IMR-90 (cell line): ENCODE results near the gene ZNF579. TPM values are rescaled to one million over a fixed set of nuclear protein-coding genes. Genes with fewer than 3 reads are reported as not detected.

Experiments used
- ATAC-seq: fragments of 200-7000 bp; cut with Tn5 transposase; 2 replicates; pipeline ENCODE4 v1.9.1; 2020; ENCODE audit warnings: low read depth, mild to moderate bottlenecking, moderate library complexity
- BruUV-seq: library from RNA; stranded (reverse); fragments of 400-500 nt; replicated peaks from 2 replicates; lab custom pipeline; 2021; lab: Mats Ljungman, UMichigan
- CTCF ChIA-PET: fragments of 300-600 bp; formaldehyde crosslinking; extraction: SDS; loops from one replicate; lab custom pipeline; 2021; ENCODE audit warnings: antibody characterized with exemption; lab: Yijun Ruan, JAX
- POLR2A ChIA-PET: fragments of 300-600 bp; sonication (Branson Sonifier 250); formaldehyde crosslinking; loops from one replicate; lab custom pipeline; 2022; ENCODE audit warnings: antibody characterized with exemption; ENCODE audit not compliant: unreplicated experiment; lab: Charles Lee
- DNase-seq: peaks from one replicate; pipeline ENCODE4 v3.0.0; 2013
- H2AFZ ChIP-seq: replicated peaks from 2 replicates; pipeline ENCODE3; 2013; ENCODE audit warnings: low read length, mild to moderate bottlenecking; ENCODE audit not compliant: poor library complexity
- H2AK5ac ChIP-seq: 2 replicates; pipeline ENCODE4 v1.6.1; 2013; ENCODE audit warnings: low read depth, low read length, inconsistent platforms
- H2AK9ac ChIP-seq: replicated peaks from 2 replicates; pipeline ENCODE3; 2013; ENCODE audit warnings: mild to moderate bottlenecking, low read depth, low read length, moderate library complexity; ENCODE audit not compliant: poor library complexity
- H2BK120ac ChIP-seq: 2 replicates; pipeline ENCODE4 v1.6.1; 2013; ENCODE audit warnings: low read depth, low read length, inconsistent platforms
- H2BK15ac ChIP-seq: 3 replicates; pipeline ENCODE4 v1.6.1; 2013; ENCODE audit warnings: low read depth, low read length, inconsistent platforms
- H2BK20ac ChIP-seq: 2 replicates; pipeline ENCODE4 v1.6.1; 2013; ENCODE audit warnings: low read depth, mild to moderate bottlenecking, inconsistent platforms, low read length, moderate library complexity
- H2BK5ac ChIP-seq: 2 replicates; pipeline ENCODE4 v1.6.1; 2013; ENCODE audit warnings: mild to moderate bottlenecking, low read depth, low read length, inconsistent platforms; ENCODE audit not compliant: poor library complexity, severe bottlenecking
- H3K14ac ChIP-seq: replicated peaks from 2 replicates; pipeline ENCODE4 v1.6.1; 2013; ENCODE audit warnings: low read depth, low read length, inconsistent platforms
- H3K18ac ChIP-seq: 2 replicates; pipeline ENCODE4 v1.6.1; 2013; ENCODE audit warnings: low read depth, low read length, control low read depth
- H3K23ac ChIP-seq: 2 replicates; pipeline ENCODE4 v1.6.1; 2013; ENCODE audit warnings: low read depth, low read length, inconsistent platforms
- H3K27ac ChIP-seq: 2 replicates; pipeline ENCODE4 v1.5.1; 2013; ENCODE audit warnings: mild to moderate bottlenecking, control low read depth, low read length; ENCODE audit not compliant: insufficient read depth
- H3K27me3 ChIP-seq: 2 replicates; pipeline ENCODE4 v1.6.1; 2013; ENCODE audit warnings: low read length; ENCODE audit not compliant: control insufficient read depth, insufficient read depth
- H3K36me3 ChIP-seq: 2 replicates; pipeline ENCODE4 v1.6.1; 2013; ENCODE audit warnings: low read length, mixed read lengths; ENCODE audit not compliant: control insufficient read depth, insufficient read depth
- H3K4ac ChIP-seq: 2 replicates; pipeline ENCODE4 v1.6.1; 2013; ENCODE audit warnings: low read depth, low read length, inconsistent platforms
- H3K4me1 ChIP-seq: 2 replicates; pipeline ENCODE4 v1.6.1; 2013; ENCODE audit warnings: low read length, mixed read lengths; ENCODE audit not compliant: control insufficient read depth, insufficient read depth
- H3K4me2 ChIP-seq: 2 replicates; pipeline ENCODE4 v1.6.1; 2013; ENCODE audit warnings: low read depth, mild to moderate bottlenecking, control low read depth, low read length, moderate library complexity
- H3K4me3 ChIP-seq: 2 replicates; pipeline ENCODE4 v1.5.1; 2013; ENCODE audit warnings: low read depth, mild to moderate bottlenecking, control low read depth, low read length, moderate library complexity; ENCODE audit not compliant: insufficient read depth
- H3K56ac ChIP-seq: 2 replicates; pipeline ENCODE4 v1.6.1; 2013; ENCODE audit warnings: low read length, inconsistent platforms; ENCODE audit not compliant: insufficient read depth; ENCODE audit errors: extremely low read depth
- H3K79me1 ChIP-seq, 2 experiments: 2 replicates each; pipeline ENCODE4 v1.6.1; 2013; ENCODE audit warnings: low read length in 2 of 2, inconsistent platforms in 1 of 2, low read depth in 1 of 2
- H3K9ac ChIP-seq: 2 replicates; pipeline ENCODE4 v1.6.1; 2013; ENCODE audit warnings: low read depth, low read length, control low read depth
- H3K9me1 ChIP-seq: 2 replicates; pipeline ENCODE4 v1.6.1; 2013; ENCODE audit warnings: low read length, inconsistent platforms; ENCODE audit not compliant: insufficient read depth
- H3K9me3 ChIP-seq: 2 replicates; pipeline ENCODE4 v1.6.1; 2013; ENCODE audit warnings: low read length; ENCODE audit not compliant: control insufficient read depth, insufficient read depth
- H4K20me1 ChIP-seq: 2 replicates; pipeline ENCODE4 v1.6.1; 2013; ENCODE audit warnings: low read length, inconsistent platforms; ENCODE audit not compliant: insufficient read depth
- H4K5ac ChIP-seq: 2 replicates; pipeline ENCODE4 v1.6.1; 2013; ENCODE audit warnings: mild to moderate bottlenecking, low read depth, low read length, control low read depth
- H4K8ac ChIP-seq, 2 experiments: 2 replicates each; pipeline ENCODE4 v1.6.1; 2013; ENCODE audit warnings: low read depth in 2 of 2, low read length in 2 of 2, control low read depth in 1 of 2, inconsistent platforms in 1 of 2
- H4K91ac ChIP-seq: 2 replicates; pipeline ENCODE4 v1.6.1; 2013; ENCODE audit warnings: low read depth, low read length, inconsistent platforms; ENCODE audit not compliant: insufficient read depth
- BHLHE40 ChIP-seq: fragments of 150-350 bp; IDR thresholded peaks from 2 replicates; pipeline ENCODE4 v1.6.1; 2016; ENCODE audit warnings: mild to moderate bottlenecking, low read depth, low read length
- CEBPB ChIP-seq: IDR thresholded peaks from 2 replicates; pipeline ENCODE4 v1.6.1; 2012; ENCODE audit warnings: low read depth, low read length, improper control_type of control experiment
- FOS ChIP-seq: fragments of 150-350 bp; IDR thresholded peaks from 2 replicates; pipeline ENCODE4 v1.6.1; 2016; ENCODE audit warnings: low read depth, low read length
- MAFK ChIP-seq: IDR thresholded peaks from 2 replicates; pipeline ENCODE4 v1.6.1; 2012; ENCODE audit warnings: low read depth, low read length, improper control_type of control experiment
- MAZ ChIP-seq: IDR thresholded peaks from 2 replicates; pipeline ENCODE4 v1.6.1; 2012; ENCODE audit warnings: low read depth, mild to moderate bottlenecking, low read length, improper control_type of control experiment, moderate library complexity, borderline replicate concordance
- MXI1 ChIP-seq: IDR thresholded peaks from 2 replicates; pipeline ENCODE4 v1.6.1; 2012; ENCODE audit warnings: low read depth, mild to moderate bottlenecking, low read length, moderate library complexity, borderline replicate concordance
- NFE2L2 ChIP-seq: fragments of 150-350 bp; IDR thresholded peaks from 2 replicates; pipeline ENCODE4 v1.6.1; 2016; ENCODE audit warnings: low read depth, mild to moderate bottlenecking, low read length
- POLR2A ChIP-seq: IDR thresholded peaks from 2 replicates; pipeline ENCODE4 v1.6.1; 2012; ENCODE audit warnings: mild to moderate bottlenecking, low read depth, low read length
- RAD21 ChIP-seq: IDR thresholded peaks from 2 replicates; pipeline ENCODE4 v1.6.1; 2012; ENCODE audit warnings: low read length, improper control_type of control experiment
- RCOR1 ChIP-seq: IDR thresholded peaks from 2 replicates; pipeline ENCODE4 v1.6.1; 2012; ENCODE audit warnings: mild to moderate bottlenecking, low read length, improper control_type of control experiment; ENCODE audit not compliant: insufficient replicate concordance
- RFX5 ChIP-seq: IDR thresholded peaks from 2 replicates; pipeline ENCODE4 v1.8.0; 2012; ENCODE audit warnings: low read depth, mild to moderate bottlenecking, low read length, moderate library complexity
- WGBS, 2 experiments: methylation state at CpG; one replicate each; pipeline versions ENCODE4 v1.1.5 to v1.1.7; 2013; ENCODE audit warnings: missing lambda C conversion rate in 2 of 2; ENCODE audit not compliant: insufficient read length in 1 of 2; ENCODE audit errors: extremely low coverage in 2 of 2; 5-methylcytosine and 5-hydroxymethylcytosine counted together
- dilution Hi-C: fragments of 300-500 bp; cut with HindIII; formaldehyde crosslinking; loops from one replicate; pipeline ENCODE4 v1.14.3; 2018; ENCODE audit warnings: low sequenced_read_pairs; ENCODE audit not compliant: unreplicated experiment
- in situ Hi-C: fragments of 300-500 bp; cut with MboI; formaldehyde crosslinking; loops from 3 replicates; pipeline ENCODE4 v1.14.3; 2019; ENCODE audit warnings: low sequenced_read_pairs, inconsistent platforms, mixed read lengths
- intact Hi-C: fragments of 100-400 bp; cut with micrococcal nuclease; formaldehyde crosslinking; loops from 2 replicates; pipeline ENCODE4 v1.10.0; 2022
- polyA plus RNA-seq, 3 experiments: library from polyadenylated mRNA; depleted of rRNA; stranded (reverse); fragments of >200 nt; gene quantifications; 2 replicates each; pipeline ENCODE4 v1.2.3, GENCODE V29; 2012; ENCODE audit warnings: low replicate concordance in 1 of 3
- total RNA-seq: library from RNA; depleted of rRNA; stranded (reverse); fragments of >200 nt; gene quantifications from 2 replicates; pipeline ENCODE4 v1.2.3, GENCODE V29; 2012
- TF ChIP-seq, protein P1 (sequence below): fragments of 150-350 bp; IDR thresholded peaks from 2 replicates; pipeline ENCODE4 v1.6.1; 2016; ENCODE audit warnings: low read depth, mild to moderate bottlenecking, low read length, moderate library complexity, borderline replicate concordance
- TF ChIP-seq, protein P2 (sequence below): fragments of 150-350 bp; IDR thresholded peaks from 2 replicates; pipeline ENCODE4 v1.6.1; 2017; ENCODE audit warnings: mild to moderate bottlenecking, antibody characterized with exemption, low read length, low read depth

Gene ZNF579
- total and polyA plus RNA-seq, 2 of the 4 experiments (the other 2 are of a cell fraction), result 0.54 to 9.0 TPM

DNA sequence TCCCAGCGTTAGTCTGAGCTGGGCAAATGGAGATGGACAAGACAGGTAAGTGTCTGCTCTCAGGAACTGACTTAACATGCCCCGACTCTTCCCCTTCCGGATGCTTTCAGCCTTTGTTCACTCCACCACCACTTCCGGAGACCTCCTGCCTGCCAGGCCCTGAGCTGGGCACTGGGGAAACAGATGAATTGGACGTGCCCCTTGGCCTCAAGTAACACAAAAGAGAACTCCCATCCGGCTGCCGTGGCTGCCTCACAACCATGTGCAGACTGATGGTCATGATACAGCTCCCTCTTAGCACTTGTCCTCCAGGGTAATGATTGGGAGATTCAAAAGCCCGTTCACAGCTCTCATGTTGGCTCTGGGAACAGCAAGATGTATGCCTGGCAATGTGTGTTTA, 36.8 kb upstream of the ZNF579 start:
- Histone ChIP-seq H2BK120ac (no peak overlapping the region), H2BK20ac (no peak overlapping the region), H2AK9ac (peak overlapping the region; percentile 50), H4K5ac (no peak overlapping the region), H4K8ac (no peak overlapping the region), H3K14ac (no peak overlapping the region), H3K4me3 (no peak overlapping the region), H3K56ac (no peak overlapping the region), H4K91ac (no peak overlapping the region), H3K18ac (no peak overlapping the region), H3K4me2 (no peak overlapping the region), H3K9me1 (peaks cover 15% of the 10 kb centered on the region; the same call in 1 of the 2 replicates), H3K4ac (no peak overlapping the region), H4K20me1 (peaks cover 27% of the 10 kb centered on the region), H3K9ac (no peak overlapping the region), H3K4me1 (peaks cover 13% of the 10 kb centered on the region), H3K36me3 (peaks cover 44% of the 10 kb centered on the region), H3K23ac (no peak overlapping the region), H3K27me3 (no peaks in the 10 kb centered on the region), H2AK5ac (no peak overlapping the region), H3K27ac (no peak overlapping the region), H2AFZ (no peak overlapping the region), H2BK5ac (no peak overlapping the region), H2BK15ac (no peak overlapping the region), H3K9me3 (no peaks in the 10 kb centered on the region), H3K79me1 (peaks cover 12 to 41% of the 10 kb centered on the region in 2 experiments)
- CTCF ChIA-PET, result interaction anchor here (0.5 kb wide), 1 partner anchor 13 kb away, joined by 3 read pairs; no protein-coding TSS in a partner anchor
- BruUV-seq, result no TSS peak
- POLR2A ChIA-PET, result no interaction called here
- 100% methylated on average over 4 of the region's 8 CpGs; no CpG with 5 or more reads in 1 of the 2 experiments for WGBS, 2 experiments
- TF ChIP-seq BHLHE40, result no peak
- TF ChIP-seq MAFK, result no peak
- TF ChIP-seq CEBPB, result no peak
- no peak for TF ChIP-seq RCOR1
- TF ChIP-seq NFE2L2, result no peak
- no peak for TF ChIP-seq POLR2A
- TF ChIP-seq MAZ, result no peak
- no peak for TF ChIP-seq RAD21
- TF ChIP-seq, protein P1, sequence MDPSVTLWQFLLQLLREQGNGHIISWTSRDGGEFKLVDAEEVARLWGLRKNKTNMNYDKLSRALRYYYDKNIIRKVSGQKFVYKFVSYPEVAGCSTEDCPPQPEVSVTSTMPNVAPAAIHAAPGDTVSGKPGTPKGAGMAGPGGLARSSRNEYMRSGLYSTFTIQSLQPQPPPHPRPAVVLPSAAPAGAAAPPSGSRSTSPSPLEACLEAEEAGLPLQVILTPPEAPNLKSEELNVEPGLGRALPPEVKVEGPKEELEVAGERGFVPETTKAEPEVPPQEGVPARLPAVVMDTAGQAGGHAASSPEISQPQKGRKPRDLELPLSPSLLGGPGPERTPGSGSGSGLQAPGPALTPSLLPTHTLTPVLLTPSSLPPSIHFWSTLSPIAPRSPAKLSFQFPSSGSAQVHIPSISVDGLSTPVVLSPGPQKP, result no peak
- no peak for TF ChIP-seq RFX5
- TF ChIP-seq, protein P2, sequence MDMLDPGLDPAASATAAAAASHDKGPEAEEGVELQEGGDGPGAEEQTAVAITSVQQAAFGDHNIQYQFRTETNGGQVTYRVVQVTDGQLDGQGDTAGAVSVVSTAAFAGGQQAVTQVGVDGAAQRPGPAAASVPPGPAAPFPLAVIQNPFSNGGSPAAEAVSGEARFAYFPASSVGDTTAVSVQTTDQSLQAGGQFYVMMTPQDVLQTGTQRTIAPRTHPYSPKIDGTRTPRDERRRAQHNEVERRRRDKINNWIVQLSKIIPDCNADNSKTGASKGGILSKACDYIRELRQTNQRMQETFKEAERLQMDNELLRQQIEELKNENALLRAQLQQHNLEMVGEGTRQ, result no peak
- no peak for TF ChIP-seq MXI1
- no peak for TF ChIP-seq FOS
- DNase-seq (no peak), ATAC-seq (no peak)
- in situ Hi-C loops (no loop called here), dilution Hi-C loops (no loop called here), intact Hi-C loops (no loop called here)
